H4 (cell line): ENCODE data around the gene MRGPRF. TPM values are rescaled to one million over a fixed set of nuclear protein-coding genes. Genes with fewer than 3 reads are reported as not detected.
"Not testable (repeated sequence)": the region's sequence is repeated elsewhere in the genome, so short reads cannot be mapped to it uniquely, and the experiment has no call there.

Experiments used
- DNase-seq: peaks from one replicate; pipeline ENCODE4 v3.0.0-alpha.2; 2015; ENCODE audit warnings: low spot score
- total RNA-seq: library from RNA; depleted of rRNA; stranded (reverse); fragments of >200 nt; shearing (Covaris generic); gene quantifications from 2 replicates; pipeline ENCODE4 v1.2.3, GENCODE V29; 2014

The MRGPRF gene
- total RNA-seq, 1 experiment from 2014 or later: not detected

GRCh38 chr11:69002570-69003231 lies 10.3 kb downstream of the MRGPRF start:
- no peak for DNase-seq

DNA sequence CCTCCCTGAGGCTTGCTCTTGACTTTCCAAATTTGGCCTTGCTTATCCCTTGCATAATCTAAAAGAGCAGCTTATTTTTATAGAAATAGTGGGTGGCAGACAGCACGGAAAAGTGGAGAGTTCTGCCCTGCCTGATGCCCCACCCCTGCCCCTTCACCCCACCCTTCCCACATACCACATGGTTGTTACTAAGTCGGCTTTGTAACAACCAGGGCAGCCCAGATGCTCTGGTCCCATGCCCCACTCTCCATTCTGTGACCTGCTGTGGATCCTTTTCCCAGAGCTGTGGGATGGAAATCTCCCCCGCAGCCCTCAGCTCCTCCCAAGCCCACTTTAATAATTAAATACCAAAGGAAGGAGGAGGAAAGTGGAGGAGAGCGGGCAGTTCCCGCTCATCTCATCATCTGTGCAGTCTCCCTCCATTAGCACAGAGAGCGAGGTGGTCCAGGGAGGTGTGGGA lies 10.9 kb downstream of the MRGPRF start:
- no peak for DNase-seq

DNA sequence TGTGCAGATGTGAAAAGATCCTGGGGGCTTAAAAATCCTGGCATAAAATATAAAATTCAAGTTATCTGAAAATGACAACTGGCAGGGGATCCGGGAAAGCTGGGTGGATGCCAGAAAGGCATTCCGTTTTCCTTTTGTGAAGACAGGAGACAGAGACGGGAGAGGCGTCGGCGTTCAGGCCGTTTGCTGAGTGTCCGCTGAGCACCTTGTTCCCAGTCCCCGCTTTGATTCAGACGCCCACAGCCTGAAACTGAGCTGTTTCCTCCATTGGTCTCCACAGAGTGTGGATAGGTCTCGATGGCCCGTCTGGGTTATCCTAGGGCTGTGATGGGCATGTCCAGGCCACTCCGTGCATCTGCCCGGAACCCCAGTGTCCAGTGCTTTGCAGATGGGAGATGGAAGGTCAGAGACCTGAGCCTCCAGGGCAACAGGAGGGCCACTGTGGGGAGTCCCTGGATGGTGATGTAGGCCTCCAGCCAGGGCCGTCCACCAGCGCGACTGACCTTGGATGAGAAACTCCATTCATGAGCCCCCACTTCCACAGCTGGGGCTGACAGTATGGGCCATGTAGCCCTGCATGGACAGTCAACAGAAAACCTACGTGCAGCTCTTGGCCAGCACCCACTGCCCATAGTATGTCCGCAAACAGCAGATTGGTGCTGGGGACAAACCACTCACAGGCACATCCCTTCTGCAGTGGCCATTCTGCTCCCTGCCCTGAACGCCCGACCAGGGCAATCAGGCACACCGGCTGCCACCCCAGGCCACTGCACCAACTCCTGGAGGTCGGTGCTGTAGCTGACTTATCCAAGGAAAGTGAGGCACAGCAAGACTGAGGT lies 11.6 kb downstream of the MRGPRF start:
- DNase-seq: no peak

DNA sequence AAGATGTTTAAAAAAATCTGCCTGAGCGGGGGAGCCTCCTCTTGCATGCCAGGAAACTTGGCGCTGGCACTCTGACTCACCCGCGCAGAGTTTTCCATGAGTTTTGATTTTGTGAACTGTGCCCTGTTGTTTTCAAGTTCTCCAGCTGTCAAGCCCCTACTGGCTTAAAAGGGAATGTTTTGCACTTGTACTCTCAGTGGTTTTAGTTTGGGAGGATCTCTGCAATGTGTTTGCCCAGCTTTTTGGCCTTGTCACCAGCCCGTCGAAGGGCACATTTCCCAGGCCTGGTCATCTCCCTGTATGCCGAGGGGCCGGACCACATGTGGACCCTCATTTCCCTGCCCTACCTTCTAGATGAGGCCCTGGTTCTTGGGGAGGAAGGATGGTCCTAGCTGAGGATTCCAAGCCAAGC lies 12.2 kb downstream of the MRGPRF start:
- peak; percentile 81 for DNase-seq

- DNase-seq: no peak
Measured at GRCh38 chr11:69000391-69000790, 12.7 kb downstream of the MRGPRF start.

- DNase-seq: not testable (repeated sequence)
Measured at GRCh38 chr11:68999748-69000355, 13.2 kb downstream of the MRGPRF start.

DNA sequence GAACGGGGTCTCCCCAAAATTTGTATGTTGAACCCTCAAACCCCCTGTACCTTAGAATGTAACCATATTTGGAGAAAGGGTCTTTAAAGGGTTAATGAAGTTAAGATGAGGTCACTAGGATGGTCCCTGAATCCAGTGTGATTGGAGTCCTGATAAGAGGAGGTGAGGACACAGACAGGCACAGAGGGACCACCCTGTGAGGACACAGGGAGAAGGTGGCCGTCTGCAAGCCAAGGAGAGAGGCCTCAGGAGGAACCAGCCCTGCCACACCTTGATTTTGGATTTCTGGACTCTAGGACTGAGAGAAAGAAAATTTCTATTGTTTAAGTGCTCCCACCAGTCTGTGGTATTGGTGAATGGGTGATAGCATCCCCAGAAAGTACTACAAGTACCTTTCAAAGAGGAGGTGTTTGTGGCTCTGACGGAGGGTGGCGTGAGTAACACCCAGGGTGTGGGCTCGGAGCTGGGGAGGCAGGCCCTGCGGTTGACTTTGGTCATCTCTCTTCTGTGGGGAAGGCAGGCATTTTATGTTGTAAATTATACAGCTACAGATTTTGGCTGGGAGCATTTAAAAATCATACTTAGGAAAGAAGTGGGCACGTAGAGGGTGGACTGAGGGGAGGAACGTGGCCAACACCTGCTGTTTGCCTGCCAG lies 13.8 kb downstream of the MRGPRF start:
- no peak for DNase-seq

DNA sequence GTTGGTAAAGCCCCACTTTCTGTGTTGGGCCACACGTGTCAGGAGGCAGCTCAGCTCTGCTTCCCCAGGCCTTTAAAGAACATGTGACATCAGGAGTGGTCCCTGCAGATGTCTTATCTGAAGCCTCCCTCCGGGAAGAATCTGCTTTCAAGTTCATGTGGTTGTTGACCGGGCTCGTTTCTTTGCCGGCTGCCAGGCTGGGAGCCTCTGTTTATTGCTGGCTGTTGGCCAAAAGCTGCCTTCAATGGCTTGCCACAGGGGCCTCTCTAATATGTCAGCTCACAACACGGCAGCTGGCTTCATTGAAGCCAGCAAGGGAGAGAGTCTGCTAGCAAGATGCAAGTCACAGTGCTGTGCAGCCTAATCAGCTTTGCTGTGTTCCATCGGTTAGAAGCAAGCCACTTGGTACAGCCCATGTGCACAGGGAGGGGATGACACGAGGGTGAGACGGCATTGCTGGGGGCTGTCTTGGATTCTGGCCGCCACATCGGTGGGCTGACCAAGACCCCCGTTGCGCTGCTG lies 14.6 kb downstream of the MRGPRF start:
- DNase-seq: peak; percentile 67

- no peak for DNase-seq
Measured at GRCh38 chr11:68997995-68998348, 15.1 kb downstream of the MRGPRF start.

DNA sequence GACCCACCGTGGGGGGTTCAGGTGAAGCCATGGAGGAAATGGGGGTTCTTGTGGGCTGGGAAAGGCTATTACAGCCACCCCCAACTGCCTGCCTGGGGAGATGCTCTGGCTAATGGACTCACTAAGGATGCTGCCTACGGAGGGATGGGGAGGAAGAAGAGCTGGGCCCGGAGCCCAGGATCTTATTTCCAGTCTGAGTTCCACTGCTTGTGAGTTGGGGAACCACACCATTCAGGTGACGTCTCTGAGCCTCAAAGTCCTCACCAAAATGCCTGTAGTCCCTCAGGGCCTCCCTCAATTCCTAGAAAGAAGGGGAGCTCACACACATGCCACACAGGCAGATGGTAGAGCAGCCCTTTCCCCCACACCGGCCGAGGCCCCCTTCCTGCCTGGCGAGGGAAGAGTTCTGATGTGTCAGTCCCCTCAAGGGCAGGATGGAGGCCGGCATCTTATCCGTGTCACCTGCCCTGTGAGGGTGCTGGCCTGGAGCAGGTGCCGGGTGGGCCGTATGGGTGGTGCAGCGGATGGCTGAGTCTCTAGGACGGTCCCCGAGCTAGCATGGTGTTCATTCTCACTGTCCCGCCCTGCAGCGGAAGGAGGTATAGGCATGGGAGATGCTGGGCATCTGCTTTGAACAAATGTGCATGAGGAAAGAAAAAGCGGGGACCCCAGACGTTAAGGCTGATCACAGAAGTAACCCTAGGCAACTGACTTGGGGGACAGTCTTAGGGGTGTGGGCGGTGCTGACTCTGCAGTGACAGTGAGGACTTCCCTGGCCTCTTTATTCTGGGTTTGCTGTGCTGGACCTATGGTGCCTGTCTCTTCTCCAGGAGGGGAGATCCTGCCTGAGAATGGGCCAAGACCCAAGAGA lies 15.7 kb downstream of the MRGPRF start:
- DNase-seq: no peak

- no peak for DNase-seq
Measured at GRCh38 chr11:68996376-68997123, 16.5 kb downstream of the MRGPRF start.

DNA sequence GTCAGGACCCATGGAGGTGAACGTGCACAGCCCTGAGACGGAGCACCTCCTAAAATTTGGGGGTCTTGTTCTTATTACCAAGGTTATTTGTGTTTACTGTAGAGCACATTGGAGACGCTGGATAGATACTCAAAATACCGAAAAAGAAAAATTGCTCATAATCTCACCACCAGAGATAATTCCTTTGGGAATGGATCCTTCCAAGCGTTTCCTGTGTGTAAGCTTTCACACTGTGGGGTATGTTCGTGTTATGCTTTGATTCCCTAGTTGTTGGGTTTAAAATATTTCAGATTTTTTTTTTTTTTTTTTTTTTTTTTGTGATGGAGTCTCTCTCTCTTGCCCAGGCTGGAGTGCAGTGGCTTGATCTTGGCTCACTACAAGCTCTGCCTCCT lies 18.2 kb downstream of the MRGPRF start:
- DNase-seq: no peak

- no peak for DNase-seq
Measured at GRCh38 chr11:68994161-68994893, 18.7 kb downstream of the MRGPRF start.

DNA sequence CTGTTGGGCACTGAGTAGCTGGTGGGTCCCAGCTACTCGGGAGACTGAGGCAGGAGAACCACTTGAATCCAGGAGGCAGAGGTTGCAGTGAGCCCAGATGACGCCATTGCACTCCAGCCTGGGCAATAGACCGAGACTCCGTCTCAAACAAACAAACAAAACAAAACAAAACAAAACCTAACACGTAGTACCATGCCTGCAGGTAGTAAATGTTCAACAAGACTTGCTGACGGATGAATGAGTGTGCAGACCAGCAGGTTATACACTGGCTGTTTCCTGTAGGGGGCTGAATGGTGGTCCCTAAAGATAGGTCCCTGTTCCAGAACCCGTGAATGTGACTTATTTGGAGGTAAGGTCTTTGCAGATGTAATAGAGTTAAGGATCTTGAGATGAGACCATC lies 19.5 kb downstream of the MRGPRF start:
- no peak for DNase-seq

DNA sequence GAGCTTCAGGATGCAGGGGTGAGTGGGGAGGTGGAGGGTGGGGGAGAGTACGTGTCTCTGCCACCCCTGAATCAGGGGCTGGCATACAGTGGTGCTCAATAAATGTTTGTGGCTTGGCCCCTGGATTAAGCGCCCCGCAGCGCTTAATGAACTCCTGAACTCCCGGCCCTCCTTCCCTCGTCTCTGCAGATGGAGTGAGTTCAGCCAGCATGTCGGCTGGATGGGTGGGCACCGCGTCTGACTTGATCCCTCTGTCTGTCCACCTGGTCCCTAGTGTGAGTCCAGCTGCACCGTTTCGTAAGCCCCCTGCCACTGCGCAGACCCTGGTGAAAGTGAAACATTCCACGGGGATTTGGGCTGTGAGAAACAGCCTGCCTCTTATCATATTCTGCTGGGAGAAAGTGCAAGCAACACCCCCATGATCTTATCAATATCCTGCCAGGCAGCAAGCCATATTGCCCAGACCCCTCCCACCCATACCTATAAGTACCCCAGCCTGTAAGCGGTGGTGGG lies 20.2 kb downstream of the MRGPRF start:
- DNase-seq: no peak

- DNase-seq: no peak
Measured at GRCh38 chr11:68990995-68991780, 21.9 kb downstream of the MRGPRF start.

GRCh38 chr11:68989936-68990606 lies 23.0 kb downstream of the MRGPRF start:
- no peak for DNase-seq

DNA sequence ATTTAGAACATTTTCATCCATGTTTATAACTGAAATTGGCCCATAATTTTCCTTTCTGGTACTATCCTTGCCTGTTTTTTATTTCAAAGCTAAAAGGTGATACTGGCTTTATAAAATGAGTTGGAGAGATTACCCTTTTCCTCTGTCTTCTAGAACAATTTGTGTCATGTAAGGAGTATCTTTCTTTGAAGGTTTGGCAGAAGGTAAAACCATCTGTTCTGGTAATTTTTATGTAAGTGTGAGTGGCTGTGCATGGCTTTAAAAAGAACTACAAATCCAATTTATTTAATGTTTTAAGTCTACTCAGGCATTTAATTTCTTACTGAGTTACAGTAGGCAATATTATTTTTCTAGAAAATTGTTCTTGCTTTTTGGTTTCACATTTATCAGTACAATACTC lies 24.6 kb downstream of the MRGPRF start:
- no peak for DNase-seq
